Activated gamma-delta T cell treated with Interleukin-2 at 50 U/mL for 16 hours (primary cell): Measurements from ENCODE around the gene STARD6.
"Not testable (repeated sequence)": the region's sequence is repeated elsewhere in the genome, so short reads cannot be mapped to it uniquely, and the experiment has no call there.

ENCODE experiments used
- DNase-seq: peaks from one replicate; pipeline ENCODE4 v3.0.0-alpha.2; 2020

The STARD6 gene

GRCh38 chr18:54335638-54336173 is 22.0 kb downstream of the STARD6 start:
- DNase-seq: no peak

- no peak for DNase-seq
Measured at GRCh38 chr18:54330768-54331548, 26.7 kb downstream of the STARD6 start.

- no peak for DNase-seq
Measured at GRCh38 chr18:54329787-54330186, 27.9 kb downstream of the STARD6 start.

GRCh38 chr18:54327818-54328217 is 29.8 kb downstream of the STARD6 start:
- no peak for DNase-seq

- DNase-seq: no peak
Measured at GRCh38 chr18:54323970-54324369, 33.7 kb downstream of the STARD6 start.

GRCh38 chr18:54323561-54323960 is 34.1 kb downstream of the STARD6 start:
- no peak for DNase-seq

GRCh38 chr18:54316071-54316820 is 41.4 kb downstream of the STARD6 start:
- no peak for DNase-seq

- not testable (repeated sequence) for DNase-seq
Measured at GRCh38 chr18:54309564-54309963, 48.1 kb downstream of the STARD6 start.

GRCh38 chr18:54303408-54303807 is 54.2 kb downstream of the STARD6 start:
- DNase-seq: no peak

GRCh38 chr18:54298991-54299390 is 58.7 kb downstream of the STARD6 start:
- not testable (repeated sequence) for DNase-seq

GRCh38 chr18:54296062-54296461 is 61.6 kb downstream of the STARD6 start:
- DNase-seq: no peak

- no peak for DNase-seq
Measured at GRCh38 chr18:54294274-54294673, 63.4 kb downstream of the STARD6 start.

- peak; percentile 24 for DNase-seq
Measured at GRCh38 chr18:54284981-54285785, 72.5 kb downstream of the STARD6 start.

- no peak for DNase-seq
Measured at GRCh38 chr18:54284535-54284934, 73.1 kb downstream of the STARD6 start.

- DNase-seq: no peak
Measured at GRCh38 chr18:54280220-54280569, 77.5 kb downstream of the STARD6 start.

- DNase-seq: no peak
Measured at GRCh38 chr18:54279477-54280219, 78.0 kb downstream of the STARD6 start.

- DNase-seq: no peak
Measured at GRCh38 chr18:54278615-54279014, 79.0 kb downstream of the STARD6 start.

GRCh38 chr18:54277899-54278298 is 79.8 kb downstream of the STARD6 start:
- no peak for DNase-seq
